ENCODE measurements around the gene C12orf42.

GRCh38 chr12:103334466-103334865 lies 161.3 kb downstream of the C12orf42 start:
- TF ChIP-seq CTCF (IDR thresholded peaks at IDR 0.05) (no peak), POLR2A (IDR thresholded peaks at IDR 0.05) (no peak)

Data from Peyer's patch (tissue), 4 donors.